ENCODE results near the gene NYAP2.

GRCh38 chr2:225599856-225600255 is 200.3 kb downstream of the NYAP2 start:
- TF ChIP-seq ZNF274 (IDR thresholded peaks at IDR 0.05; ENCODE audit: low read depth, low read length) = no peak
- no peak for TF ChIP-seq POLR2AphosphoS5 (IDR thresholded peaks at IDR 0.05; ENCODE audit: low read depth, low read length)
- no peak for TF ChIP-seq CTCF (IDR thresholded peaks at IDR 0.05 in 2 of 3, conservative IDR thresholded peaks at IDR 0.05 in 1 of 3; ENCODE audit: borderline replicate concordance in 1 of 3, insufficient read depth in 1 of 3, low read depth in 2 of 3, low read length in 2 of 3)
- TF ChIP-seq EZH2 (IDR thresholded peaks at IDR 0.05) = no peak
- no peak for TF ChIP-seq YY1 (IDR thresholded peaks at IDR 0.05; ENCODE audit: extremely low read depth, insufficient replicate concordance, low read depth, low read length)
- TF ChIP-seq POLR2A (IDR thresholded peaks at IDR 0.05; ENCODE audit: borderline replicate concordance, extremely low read depth, insufficient read depth, insufficient read length) = no peak
- TF ChIP-seq ATF3 (IDR thresholded peaks at IDR 0.05) = no peak
- TF ChIP-seq SP1 (IDR thresholded peaks at IDR 0.05; ENCODE audit: low read depth) = no peak
- TF ChIP-seq SIN3A (IDR thresholded peaks at IDR 0.05; ENCODE audit: low read depth) = no peak
- TF ChIP-seq REST (IDR thresholded peaks at IDR 0.05; ENCODE audit: low read depth) = no peak
- TF ChIP-seq JUND (IDR thresholded peaks at IDR 0.05) = no peak
- no peak for TF ChIP-seq ZBTB33 (IDR thresholded peaks at IDR 0.05; ENCODE audit: extremely low read depth, insufficient replicate concordance, low read length)
- TF ChIP-seq FOSL1 (IDR thresholded peaks at IDR 0.05; ENCODE audit: low read depth) = no peak
- no peak for TF ChIP-seq TCF7L2 (IDR thresholded peaks at IDR 0.05; ENCODE audit: borderline replicate concordance, extremely low read depth, insufficient read depth, insufficient read length)

All from HCT116 (cell line).